H1 (cell line): ENCODE data around the gene TMEM178B. TPM values are rescaled to one million over a fixed set of nuclear protein-coding genes. Genes with fewer than 3 reads are reported as not detected.
A peak's percentile ranks its signal among the peaks of the same experiment; 100 is the strongest.

Experiments used
- CTCF ChIA-PET: fragments of 300-600 bp; sonication (Branson Sonifier 250); formaldehyde crosslinking; loops from one replicate; lab custom pipeline; 2021; ENCODE audit not compliant: partially characterized antibody; lab: Charles Lee
- POLR2A ChIA-PET: fragments of 300-600 bp; sonication (Branson Sonifier 250); formaldehyde crosslinking; loops from one replicate; lab custom pipeline; 2021; ENCODE audit warnings: inconsistent platforms; ENCODE audit not compliant: partially characterized antibody; lab: Charles Lee
- DNase-seq, 2 experiments: peaks; one replicate each; pipeline versions ENCODE4 v3.0.0 to v3.0.0-alpha.2; 2010 to 2022; ENCODE audit warnings: low spot score in 2 of 2, low read depth in 1 of 2, mixed read lengths in 1 of 2
- FAIRE-seq: peaks from 2 replicates; lab custom pipeline; 2011; peaks lifted over from hg19 to GRCh38; lab: Jason Lieb, UNC
- H2AFZ ChIP-seq: 2 replicates; pipeline ENCODE4 v1.8.1; 2012; ENCODE audit warnings: low read length, inconsistent platforms
- H2AK5ac ChIP-seq: 2 replicates; pipeline ENCODE4 v1.6.1; 2013; ENCODE audit warnings: low read depth, low read length
- H2BK120ac ChIP-seq: replicated peaks from 2 replicates; pipeline ENCODE3; 2013; ENCODE audit warnings: low read depth, low read length, inconsistent platforms
- H2BK12ac ChIP-seq: 2 replicates; pipeline ENCODE4 v1.6.1; 2013; ENCODE audit warnings: low read depth, low read length
- H2BK15ac ChIP-seq: 2 replicates; pipeline ENCODE4 v1.6.1; 2013; ENCODE audit warnings: low read length
- H2BK20ac ChIP-seq: 2 replicates; pipeline ENCODE4 v1.6.1; 2013; ENCODE audit warnings: low read length
- H2BK5ac ChIP-seq: 2 replicates; pipeline ENCODE4 v1.6.1; 2013; ENCODE audit warnings: low read depth, low read length
- H3K14ac ChIP-seq: 2 replicates; pipeline ENCODE4 v1.6.1; 2013; ENCODE audit warnings: inconsistent platforms; ENCODE audit not compliant: insufficient read length
- H3K18ac ChIP-seq: 2 replicates; pipeline ENCODE4 v1.6.1; 2013; ENCODE audit warnings: low read length; ENCODE audit errors: extremely low read depth
- H3K23ac ChIP-seq: 2 replicates; pipeline ENCODE4 v1.6.1; 2013; ENCODE audit warnings: inconsistent platforms; ENCODE audit not compliant: insufficient read length
- H3K23me2 ChIP-seq: 2 replicates; pipeline ENCODE4 v1.6.1; 2013; ENCODE audit warnings: low read depth, low read length
- H3K27ac ChIP-seq: 2 replicates; pipeline ENCODE4 v1.6.1; 2011; ENCODE audit warnings: low read depth, low read length, inconsistent platforms
- H3K27me3 ChIP-seq, 4 experiments: replicated peaks in 1 of 4; 1 replicate in 1 of 4; 2 replicates in 3 of 4; pipeline versions ENCODE4 v1.6.1 to v1.8.1; 2011 to 2013; ENCODE audit warnings: low read length in 3 of 4, mild to moderate bottlenecking in 3 of 4, inconsistent platforms in 2 of 4, mixed read lengths in 2 of 4, moderate library complexity in 1 of 4; ENCODE audit not compliant: control insufficient read depth in 3 of 4, insufficient read depth in 3 of 4; ENCODE audit errors: extremely low read depth in 1 of 4
- H3K36me3 ChIP-seq, 4 experiments: 2 replicates each; pipeline versions ENCODE4 v1.6.1 to v1.8.1; 2011 to 2013; ENCODE audit warnings: mild to moderate bottlenecking in 4 of 4, low read length in 3 of 4, moderate library complexity in 2 of 4, control low read depth in 1 of 4, inconsistent platforms in 1 of 4; ENCODE audit not compliant: insufficient read depth in 4 of 4, control insufficient read depth in 2 of 4
- H3K4ac ChIP-seq: replicated peaks from 2 replicates; pipeline ENCODE3; 2013; ENCODE audit warnings: low read length, low read depth, mixed read lengths, inconsistent platforms; ENCODE audit not compliant: insufficient read length
- H3K4me1 ChIP-seq, 4 experiments: replicated peaks in 1 of 4; 1 replicate in 1 of 4; 2 replicates in 3 of 4; pipeline versions ENCODE4 v1.6.1 to v1.8.1; 2011 to 2013; ENCODE audit warnings: low read length in 3 of 4, inconsistent platforms in 2 of 4, mixed read lengths in 1 of 4; ENCODE audit not compliant: insufficient read depth in 4 of 4, control insufficient read depth in 3 of 4
- H3K4me2 ChIP-seq, 2 experiments: 2 replicates each; pipeline versions ENCODE4 v1.6.1 to v1.8.1; 2011 to 2013; ENCODE audit warnings: low read depth in 2 of 2, low read length in 2 of 2, control low read depth in 1 of 2, inconsistent platforms in 1 of 2, mild to moderate bottlenecking in 1 of 2; ENCODE audit not compliant: insufficient read depth in 1 of 2
- H3K4me3 ChIP-seq, 4 experiments: fragments of 200-600, 300-600 bp in 1 of 4; sonication (generic), shearing (Covaris generic), sonication (Bioruptor Twin) in 1 of 4; 2 replicates each; pipeline versions ENCODE4 v1.5.1 to v1.8.1; 2011 to 2016; ENCODE audit warnings: low read length in 4 of 4, low read depth in 3 of 4, control low read depth in 2 of 4, inconsistent platforms in 2 of 4, mild to moderate bottlenecking in 2 of 4, mixed read lengths in 1 of 4, moderate library complexity in 1 of 4; ENCODE audit not compliant: insufficient read depth in 2 of 4; ENCODE audit errors: extremely low read depth in 1 of 4
- H3K56ac ChIP-seq: replicated peaks from 2 replicates; pipeline ENCODE3; 2013; ENCODE audit warnings: low read depth, mild to moderate bottlenecking, mixed read lengths, low read length, inconsistent platforms; ENCODE audit not compliant: insufficient read length
- H3K79me1 ChIP-seq: 2 replicates; pipeline ENCODE4 v1.6.1; 2013; ENCODE audit warnings: low read depth, low read length, control low read depth
- H3K79me2 ChIP-seq, 2 experiments: 2 replicates each; pipeline versions ENCODE4 v1.6.1 to v1.8.1; 2012 to 2013; ENCODE audit warnings: low read length in 2 of 2, mild to moderate bottlenecking in 2 of 2, inconsistent platforms in 1 of 2; ENCODE audit not compliant: insufficient read depth in 2 of 2, control insufficient read depth in 1 of 2
- H3K9ac ChIP-seq, 4 experiments: replicated peaks in 1 of 4; 1 replicate in 1 of 4; 2 replicates in 3 of 4; pipeline versions ENCODE4 v1.6.1 to v1.8.1; 2011 to 2013; ENCODE audit warnings: low read depth in 3 of 4, low read length in 3 of 4, control low read depth in 2 of 4, mild to moderate bottlenecking in 2 of 4, moderate library complexity in 2 of 4, inconsistent platforms in 1 of 4; ENCODE audit errors: extremely low read depth in 1 of 4
- H3K9me3 ChIP-seq, 2 experiments: 2 replicates each; pipeline versions ENCODE4 v1.6.1 to v1.8.1; 2012 to 2013; ENCODE audit warnings: mild to moderate bottlenecking in 2 of 2, moderate library complexity in 2 of 2, control low read depth in 1 of 2, inconsistent platforms in 1 of 2, low read depth in 1 of 2, low read length in 1 of 2, mixed read lengths in 1 of 2; ENCODE audit not compliant: insufficient read depth in 2 of 2
- H4K20me1 ChIP-seq, 2 experiments: replicated peaks in 1 of 2; 2 replicates each; pipeline versions ENCODE3 to v1.8.1; 2011 to 2013; ENCODE audit warnings: inconsistent platforms in 2 of 2, low read length in 2 of 2, mild to moderate bottlenecking in 1 of 2; ENCODE audit not compliant: insufficient read depth in 2 of 2, control insufficient read depth in 1 of 2
- H4K5ac ChIP-seq: 2 replicates; pipeline ENCODE4 v1.6.1; 2013; ENCODE audit warnings: low read length, low read depth, mixed read lengths, inconsistent platforms; ENCODE audit not compliant: insufficient read length
- H4K8ac ChIP-seq: 2 replicates; pipeline ENCODE4 v1.8.0; 2013; ENCODE audit warnings: mild to moderate bottlenecking, moderate library complexity, low read length, inconsistent platforms; ENCODE audit not compliant: insufficient read depth; ENCODE audit errors: extremely low read depth
- H4K91ac ChIP-seq: replicated peaks from 2 replicates; pipeline ENCODE3; 2013; ENCODE audit warnings: low read length, mixed read lengths, inconsistent platforms; ENCODE audit not compliant: insufficient read length
- BACH1 ChIP-seq: IDR thresholded peaks from 2 replicates; pipeline ENCODE4 v1.6.1; 2012; ENCODE audit warnings: low read length, improper control_type of control experiment
- SP4 ChIP-seq: IDR thresholded peaks from 2 replicates; pipeline ENCODE4 v1.6.1; 2012; ENCODE audit warnings: low read length, inconsistent platforms
- WGBS, 2 experiments: shearing (Covaris generic) in 1 of 2; methylation state at CpG; one replicate each; pipeline versions ENCODE4 v1.1.6 to v1.1.7; 2013 to 2015; ENCODE audit warnings: low lambda C conversion rate in 2 of 2, mixed read lengths in 2 of 2, inconsistent platforms in 1 of 2, low coverage in 1 of 2, missing lambda C conversion rate in 1 of 2; ENCODE audit not compliant: insufficient replicate concordance in 2 of 2, insufficient coverage in 1 of 2, insufficient read length in 1 of 2; ENCODE audit errors: extremely low coverage in 1 of 2, missing lambda C conversion rate in 1 of 2; 5-methylcytosine and 5-hydroxymethylcytosine counted together
- polyA plus RNA-seq, 7 experiments: library from polyadenylated mRNA; depleted of rRNA in 3 of 7; stranded (reverse) in 5 of 7; unstranded in 2 of 7; fragments of >200 nt in 5 of 7; fragments of 200-250 nt in 2 of 7; gene quantifications; 1 replicate in 5 of 7; 2 replicates in 1 of 7; 4 replicates in 1 of 7; pipeline versions ENCODE4 v1.2.1 to v1.2.3, GENCODE V29; 2011 to 2013; ENCODE audit warnings: missing spikeins in 2 of 7, mixed read lengths in 2 of 7
- total RNA-seq: library from RNA; stranded (reverse); fragmentation: NEBNext Ultra II Directional; extraction: Animal tissue kit (Norgen Biotek cat#: 25700); gene quantifications from 2 replicates; pipeline ENCODE4 v1.2.1, GENCODE V29; 2021

Gene TMEM178B
- total and polyA plus RNA-seq, 2 of the 8 experiments (the other 6 are each of a cell fraction or from before 2014, with no cell fraction given), result 5.3 to 18.1 TPM

DNA sequence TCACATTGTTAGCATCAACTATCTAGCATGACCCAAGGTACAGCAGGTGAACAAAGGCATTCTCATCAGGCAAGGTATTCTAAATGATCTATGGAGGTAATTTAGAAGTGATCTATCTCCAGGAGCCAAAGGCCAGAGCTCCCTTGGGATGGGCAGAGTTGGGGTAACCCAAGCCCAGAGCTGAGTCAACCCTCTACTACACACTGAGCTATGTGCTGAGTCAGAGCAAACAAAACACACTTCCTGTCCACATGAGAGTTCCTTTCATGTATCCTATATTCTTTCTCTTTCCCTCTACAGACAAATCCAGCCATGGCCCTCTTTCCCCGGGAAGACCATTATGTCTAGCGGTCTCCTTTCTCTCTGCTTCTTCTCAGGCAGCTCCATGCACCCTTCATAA, 409.2 kb downstream of the TMEM178B start:
- no peak overlapping the region for H3K14ac ChIP-seq
- FAIRE-seq, result no peak
- H3K4ac ChIP-seq, result no peak overlapping the region

More for the DNA sequence above, 409.2 kb downstream of the TMEM178B start:
- Histone ChIP-seq H2BK15ac (no peak overlapping the region), H4K5ac (no peak overlapping the region), H2AK5ac (no peak overlapping the region), H3K4me1 (no peaks in the 10 kb centered on the region; a peak in 1 of 7 replicates), H4K20me1 (no peaks in the 10 kb centered on the region), H3K23ac (no peak overlapping the region)
- TF ChIP-seq BACH1, result 0 out of 2 replicates have a peak, but pooled peaks have one; percentile 10
- TF ChIP-seq SP4, result no peak
- TF ChIP-seq, all 59 proteins: peak for 1
- ChIA-PET POLR2A (no interaction called here), CTCF (interaction anchor here (0.7 to 2.0 kb wide), 7 partner anchors 15 to 206 kb away, joined by 3 to 5 read pairs (median 3); no protein-coding TSS in a partner anchor)
- Histone ChIP-seq H3K79me2 (no peaks in the 10 kb centered on the region), H3K9ac (no peak overlapping the region), H3K27ac (no peak overlapping the region), H3K4me3 (no peak overlapping the region), H4K91ac (no peak overlapping the region), H4K8ac (no peak overlapping the region), H2BK120ac (no peak overlapping the region), H3K36me3 (no peaks in the 10 kb centered on the region), H3K27me3 (no peaks in the 10 kb centered on the region), H3K9me3 (no peaks in the 10 kb centered on the region), H3K79me1 (no peaks in the 10 kb centered on the region), H2AFZ (no peak overlapping the region), H3K18ac (no peak overlapping the region), H3K56ac (no peak overlapping the region), H3K23me2 (no peaks in the 10 kb centered on the region), H3K4me2 (no peak overlapping the region), H2BK5ac (no peak overlapping the region), H2BK20ac (no peak overlapping the region), H2BK12ac (no peak overlapping the region; the same call in 1 of the 2 replicates)
- no peak for DNase-seq
- WGBS, 2 experiments, result 100% methylated on average over 2 of the region's 2 CpGs; no CpG with 5 or more reads in 1 of the 2 experiments
